Neuron (in vitro differentiated cells): ENCODE data around the gene BNIPL.

Experiments
- H2AFZ ChIP-seq: one replicate; pipeline ENCODE4 v1.6.1; 2013; ENCODE audit warnings: low read depth, mild to moderate bottlenecking, inconsistent platforms, low read length, moderate library complexity
- H3K27me3 ChIP-seq: one replicate; pipeline ENCODE4 v1.6.1; 2013; ENCODE audit warnings: low read length; ENCODE audit not compliant: insufficient read depth
- H3K36me3 ChIP-seq: one replicate; pipeline ENCODE4 v1.6.1; 2013; ENCODE audit warnings: low read length; ENCODE audit not compliant: insufficient read depth
- H3K4me1 ChIP-seq: one replicate; pipeline ENCODE4 v1.6.1; 2013; ENCODE audit warnings: low read length; ENCODE audit not compliant: insufficient read depth
- H3K4me3 ChIP-seq: 2 replicates; pipeline ENCODE4 v1.5.1; 2013; ENCODE audit warnings: mild to moderate bottlenecking, low read length, moderate library complexity
- H3K9me3 ChIP-seq: one replicate; pipeline ENCODE4 v1.6.1; 2013; ENCODE audit warnings: low read length

BNIPL gene

GRCh38 chr1:151051356-151052009 is 15.1 kb downstream of the BNIPL start:
- Histone ChIP-seq H3K4me3 (no peak overlapping the region), H3K36me3 (peaks cover 50% of the 10 kb centered on the region), H3K4me1 (peaks cover 14% of the 10 kb centered on the region)

GRCh38 chr1:151054971-151055547 is 18.7 kb downstream of the BNIPL start:
- H3K9me3 ChIP-seq, result no peaks in the 10 kb centered on the region
- H3K27me3 ChIP-seq, result no peaks in the 10 kb centered on the region
- peaks cover 12% of the 10 kb centered on the region for H3K4me1 ChIP-seq
- no peak overlapping the region for H3K4me3 ChIP-seq
- H2AFZ ChIP-seq, result no peak overlapping the region
- peaks cover 54% of the 10 kb centered on the region for H3K36me3 ChIP-seq

More at GRCh38 chr1:151051356-151052009, 15.1 kb downstream of the BNIPL start:
- Histone ChIP-seq H3K27me3 (no peaks in the 10 kb centered on the region), H2AFZ (no peak overlapping the region), H3K9me3 (no peaks in the 10 kb centered on the region)

GRCh38 chr1:151055581-151055980 is 19.2 kb downstream of the BNIPL start:
- peaks cover 54% of the 10 kb centered on the region for H3K36me3 ChIP-seq
- peaks cover 12% of the 10 kb centered on the region for H3K4me1 ChIP-seq
- no peak overlapping the region for H3K4me3 ChIP-seq
- H3K9me3 ChIP-seq, result no peaks in the 10 kb centered on the region
- no peak overlapping the region for H2AFZ ChIP-seq
- no peaks in the 10 kb centered on the region for H3K27me3 ChIP-seq

GRCh38 chr1:151056149-151056548 is 19.8 kb downstream of the BNIPL start:
- Histone ChIP-seq H2AFZ (no peak overlapping the region), H3K36me3 (peaks cover 54% of the 10 kb centered on the region), H3K27me3 (no peaks in the 10 kb centered on the region), H3K9me3 (no peaks in the 10 kb centered on the region), H3K4me1 (peaks cover 12% of the 10 kb centered on the region), H3K4me3 (no peak overlapping the region)

GRCh38 chr1:151058692-151059091 is 22.3 kb downstream of the BNIPL start:
- peak overlapping the region; percentile 65 for H3K4me3 ChIP-seq
- H3K27me3 ChIP-seq, result no peaks in the 10 kb centered on the region
- no peak overlapping the region for H2AFZ ChIP-seq
- H3K4me1 ChIP-seq, result peaks cover 23% of the 10 kb centered on the region
- H3K36me3 ChIP-seq, result peaks cover 41% of the 10 kb centered on the region
- H3K9me3 ChIP-seq, result no peaks in the 10 kb centered on the region

GRCh38 chr1:151059109-151060006 is 23.0 kb downstream of the BNIPL start, which contains the start of gene CDC42SE1:
Gene CDC42SE1, minus strand, starts transcription at chr1:151059622. Its CDS starts 3,892 bp downstream, at chr1:151055730.
- H3K36me3 ChIP-seq, result peaks cover 38% of the 10 kb centered on the region
- H3K9me3 ChIP-seq, result no peaks in the 10 kb centered on the region
- peaks cover 25% of the 10 kb centered on the region for H3K4me1 ChIP-seq
- H3K4me3 ChIP-seq, result peak within 1 kb of the TSS; percentile 65
- peak within 1 kb of the TSS; percentile 78 for H2AFZ ChIP-seq
- no peaks in the 10 kb centered on the region for H3K27me3 ChIP-seq

- H3K4me3 ChIP-seq, result peak within 1 kb of the TSS; percentile 65
- no peaks in the 10 kb centered on the region for H3K27me3 ChIP-seq
- H3K36me3 ChIP-seq, result peaks cover 33% of the 10 kb centered on the region
- no peaks in the 10 kb centered on the region for H3K9me3 ChIP-seq
- H2AFZ ChIP-seq, result peak within 1 kb of the TSS; percentile 78
- H3K4me1 ChIP-seq, result peaks cover 28% of the 10 kb centered on the region
Observed at GRCh38 chr1:151060007-151060656, 23.7 kb downstream of the BNIPL start, which contains the start of gene MLLT11. Gene MLLT11, plus strand, starts transcription at chr1:151060397. Its CDS starts 6,828 bp downstream, at chr1:151067225.

GRCh38 chr1:151060657-151061421 is 24.5 kb downstream of the BNIPL start:
- H3K9me3 ChIP-seq, result no peaks in the 10 kb centered on the region
- H3K4me3 ChIP-seq, result peak overlapping the region; percentile 65
- H3K36me3 ChIP-seq, result peaks cover 28% of the 10 kb centered on the region
- peak overlapping the region; percentile 78 for H2AFZ ChIP-seq
- no peaks in the 10 kb centered on the region for H3K27me3 ChIP-seq
- peaks cover 28% of the 10 kb centered on the region for H3K4me1 ChIP-seq

- H3K36me3 ChIP-seq, result peaks cover 26% of the 10 kb centered on the region
- H3K4me3 ChIP-seq, result peak overlapping the region; percentile 65
- no peaks in the 10 kb centered on the region for H3K9me3 ChIP-seq
- peaks cover 28% of the 10 kb centered on the region for H3K4me1 ChIP-seq
- no peak overlapping the region for H2AFZ ChIP-seq
- no peaks in the 10 kb centered on the region for H3K27me3 ChIP-seq
Observed at GRCh38 chr1:151061704-151062103, 25.3 kb downstream of the BNIPL start.

- Histone ChIP-seq H3K27me3 (no peaks in the 10 kb centered on the region), H3K4me3 (peak overlapping the region; percentile 24), H3K36me3 (peaks cover 34% of the 10 kb centered on the region), H3K4me1 (peaks cover 25% of the 10 kb centered on the region), H3K9me3 (no peaks in the 10 kb centered on the region), H2AFZ (no peak overlapping the region)
Observed at GRCh38 chr1:151062741-151063371, 26.5 kb downstream of the BNIPL start.

GRCh38 chr1:151065089-151065645 is 28.8 kb downstream of the BNIPL start:
- peaks cover 16% of the 10 kb centered on the region for H3K4me1 ChIP-seq
- no peak overlapping the region for H3K4me3 ChIP-seq
- no peaks in the 10 kb centered on the region for H3K27me3 ChIP-seq
- peaks cover 1% of the 10 kb centered on the region for H3K9me3 ChIP-seq
- peaks cover 50% of the 10 kb centered on the region for H3K36me3 ChIP-seq
- no peak overlapping the region for H2AFZ ChIP-seq
